ENCODE measurements around the gene LOXL4. TPM values are rescaled to one million over a fixed set of nuclear protein-coding genes. Genes with fewer than 3 reads are reported as not detected.

LOXL4 gene
- total RNA-seq, 8 experiments from 2014 or later: 0.52 to 176 (median 1.9) TPM

GRCh38 chr10:98224996-98225395 is 43.0 kb downstream of the LOXL4 start:
- 63 to 100% (median 100%) methylated on average over 1 of the region's 1 CpG; no CpG with 5 or more reads in 1 of the 10 experiments for WGBS, 10 experiments
- in situ Hi-C loops (cut with MboI; ENCODE audit: low pct_unique_long_range_greater_than_20kb in 2 of 9, low sequenced_read_pairs in 9 of 9, unreplicated experiment in 9 of 9): loop anchor here in 1 of 9 experiments (25.0 kb wide), 2 partner anchors 87 to 162 kb away; no protein-coding TSS in a partner anchor
- no peak for ATAC-seq (replicated peaks in 6 of 8)
- Histone ChIP-seq H3K4me3 (no peak overlapping the region), H3K27ac (no peak overlapping the region), H3K4me1 (replicated peaks in 1 of 2) (no peaks in the 10 kb centered on the region)

- in situ Hi-C loops (cut with MboI; ENCODE audit: low pct_unique_long_range_greater_than_20kb in 2 of 9, low sequenced_read_pairs in 9 of 9, unreplicated experiment in 9 of 9): loop anchor here in 1 of 9 experiments (25.0 kb wide), 1 partner anchor 88 kb away; no protein-coding TSS in a partner anchor
- Histone ChIP-seq H3K4me1 (replicated peaks in 1 of 2) (no peaks in the 10 kb centered on the region), H3K27ac (no peak overlapping the region), H3K4me3 (no peak overlapping the region)
- ATAC-seq (replicated peaks in 6 of 8): no peak
- WGBS, 10 experiments: 17 to 100% (median 82%) methylated on average over 1 to 2 of the region's 2 CpGs
These were observed 43.5 kb downstream of the LOXL4 start for GRCh38 chr10:98224509-98224908.

- H3K4me3 ChIP-seq: no peak overlapping the region
- WGBS, 10 experiments: 100% methylated on average over 1 to 2 of the region's 6 CpGs; no CpG with 5 or more reads in 5 of the 10 experiments
- no peaks in the 10 kb centered on the region for H3K4me1 ChIP-seq (replicated peaks in 1 of 2)
- ATAC-seq (replicated peaks in 6 of 8): no peak
- in situ Hi-C loops (cut with MboI; ENCODE audit: low pct_unique_long_range_greater_than_20kb in 2 of 9, low sequenced_read_pairs in 9 of 9, unreplicated experiment in 9 of 9): loop anchor here in 1 of 9 experiments (25.0 kb wide), 1 partner anchor 88 kb away; no protein-coding TSS in a partner anchor
- no peak overlapping the region for H3K27ac ChIP-seq
These were observed 44.1 kb downstream of the LOXL4 start for GRCh38 chr10:98223874-98224273.

GRCh38 chr10:98217801-98218200 is 50.2 kb downstream of the LOXL4 start:
- no peak overlapping the region for H3K27ac ChIP-seq
- H3K4me1 ChIP-seq (replicated peaks in 1 of 2): peaks cover 2 to 5% of the 10 kb centered on the region in 2 donors
- 80 to 100% (median 100%) methylated on average over 1 of the region's 1 CpG; no CpG with 5 or more reads in 2 of the 10 experiments for WGBS, 10 experiments
- H3K4me3 ChIP-seq: no peak overlapping the region
- in situ Hi-C loops (cut with MboI; ENCODE audit: low pct_unique_long_range_greater_than_20kb in 2 of 9, low sequenced_read_pairs in 9 of 9, unreplicated experiment in 9 of 9): loop anchor here in 1 of 9 experiments (25.0 kb wide), 1 partner anchor 94 kb away; no protein-coding TSS in a partner anchor
- no peak for ATAC-seq (replicated peaks in 6 of 8)

GRCh38 chr10:98215373-98215772 is 52.6 kb downstream of the LOXL4 start:
- ATAC-seq (replicated peaks in 6 of 8): no peak
- Histone ChIP-seq H3K27ac (no peak overlapping the region), H3K4me1 (replicated peaks in 1 of 2) (peaks cover 2 to 5% of the 10 kb centered on the region in 2 donors), H3K4me3 (no peak overlapping the region)
- in situ Hi-C loops (cut with MboI; ENCODE audit: low pct_unique_long_range_greater_than_20kb in 2 of 9, low sequenced_read_pairs in 9 of 9, unreplicated experiment in 9 of 9): loop anchor here in 1 of 9 experiments (25.0 kb wide), 1 partner anchor 97 kb away; no protein-coding TSS in a partner anchor
- WGBS, 10 experiments: 60 to 100% (median 100%) methylated on average over 1 to 2 of the region's 2 CpGs

- WGBS, 10 experiments: 86 to 100% (median 100%) methylated on average over 1 of the region's 1 CpG; no CpG with 5 or more reads in 2 of the 10 experiments
- in situ Hi-C loops (cut with MboI; ENCODE audit: low pct_unique_long_range_greater_than_20kb in 2 of 9, low sequenced_read_pairs in 9 of 9, unreplicated experiment in 9 of 9): loop anchor here in 1 of 9 experiments (25.0 kb wide), 1 partner anchor 99 kb away; no protein-coding TSS in a partner anchor
- no peak overlapping the region for H3K4me3 ChIP-seq
- no peak overlapping the region for H3K27ac ChIP-seq
- H3K4me1 ChIP-seq (replicated peaks in 1 of 2): peaks cover 2 to 5% of the 10 kb centered on the region in 2 donors
- ATAC-seq (replicated peaks in 6 of 8): no peak
These were observed 54.3 kb downstream of the LOXL4 start for GRCh38 chr10:98213740-98214139.

GRCh38 chr10:98212196-98212595 is 55.8 kb downstream of the LOXL4 start:
- in situ Hi-C loops (cut with MboI; ENCODE audit: low pct_unique_long_range_greater_than_20kb in 2 of 9, low sequenced_read_pairs in 9 of 9, unreplicated experiment in 9 of 9): loop anchor here in 1 of 9 experiments (25.0 kb wide), 1 partner anchor 100 kb away; no protein-coding TSS in a partner anchor
- ATAC-seq (replicated peaks in 6 of 8): no peak
- WGBS, 10 experiments: 0 to 100% (median 100%) methylated on average over 1 of the region's 1 CpG; no CpG with 5 or more reads in 4 of the 10 experiments

GRCh38 chr10:98209441-98209840 is 58.6 kb downstream of the LOXL4 start:
- H3K4me1 ChIP-seq (replicated peaks in 1 of 2): peaks cover 2 to 5% of the 10 kb centered on the region in 2 donors
- H3K4me3 ChIP-seq: no peak overlapping the region
- 94 to 100% (median 100%) methylated on average over 1 to 4 of the region's 4 CpGs; no CpG with 5 or more reads in 3 of the 10 experiments for WGBS, 10 experiments
- in situ Hi-C loops (cut with MboI; ENCODE audit: low pct_unique_long_range_greater_than_20kb in 2 of 9, low sequenced_read_pairs in 9 of 9, unreplicated experiment in 9 of 9): loop anchor here in 1 of 9 experiments (25.0 kb wide), 1 partner anchor 103 kb away; no protein-coding TSS in a partner anchor
- H3K27ac ChIP-seq: no peak overlapping the region
- no peak for ATAC-seq (replicated peaks in 6 of 8)

More at GRCh38 chr10:98212196-98212595, 55.8 kb downstream of the LOXL4 start:
- H3K27ac ChIP-seq: no peak overlapping the region
- H3K4me3 ChIP-seq: no peak overlapping the region
- peaks cover 2 to 5% of the 10 kb centered on the region in 2 donors for H3K4me1 ChIP-seq (replicated peaks in 1 of 2)

GRCh38 chr10:98208925-98209324 is 59.1 kb downstream of the LOXL4 start:
- WGBS, 10 experiments: 94 to 100% (median 100%) methylated on average over 1 to 2 of the region's 2 CpGs; no CpG with 5 or more reads in 1 of the 10 experiments
- ATAC-seq (replicated peaks in 6 of 8): no peak

GRCh38 chr10:98205351-98205750 is 62.6 kb downstream of the LOXL4 start:
- 90 to 100% (median 94%) methylated on average over 1 to 2 of the region's 2 CpGs; no CpG with 5 or more reads in 1 of the 10 experiments for WGBS, 10 experiments
- Histone ChIP-seq H3K4me1 (replicated peaks in 1 of 2) (no peaks in the 10 kb centered on the region), H3K27ac (no peak overlapping the region), H3K4me3 (no peak overlapping the region)
- in situ Hi-C loops (cut with MboI; ENCODE audit: low pct_unique_long_range_greater_than_20kb in 2 of 9, low sequenced_read_pairs in 9 of 9, unreplicated experiment in 9 of 9): loop anchor here in 1 of 9 experiments (25.0 kb wide), 1 partner anchor 107 kb away; no protein-coding TSS in a partner anchor
- no peak for ATAC-seq (replicated peaks in 6 of 8)

More at GRCh38 chr10:98208925-98209324, 59.1 kb downstream of the LOXL4 start:
- no peak overlapping the region for H3K4me3 ChIP-seq
- H3K4me1 ChIP-seq (replicated peaks in 1 of 2): peaks cover under 1 to 5% of the 10 kb centered on the region in 2 donors
- no peak overlapping the region for H3K27ac ChIP-seq
- in situ Hi-C loops (cut with MboI; ENCODE audit: low pct_unique_long_range_greater_than_20kb in 2 of 9, low sequenced_read_pairs in 9 of 9, unreplicated experiment in 9 of 9): loop anchor here in 1 of 9 experiments (25.0 kb wide), 1 partner anchor 103 kb away; no protein-coding TSS in a partner anchor

- in situ Hi-C loops (cut with MboI; ENCODE audit: low pct_unique_long_range_greater_than_20kb in 2 of 9, low sequenced_read_pairs in 9 of 9, unreplicated experiment in 9 of 9): loop anchor here in 1 of 9 experiments (25.0 kb wide), 1 partner anchor 110 kb away; no protein-coding TSS in a partner anchor
- no peak overlapping the region for H3K27ac ChIP-seq
- H3K4me3 ChIP-seq: no peak overlapping the region
- 70 to 100% (median 100%) methylated on average over 1 to 7 of the region's 8 CpGs; no CpG with 5 or more reads in 5 of the 10 experiments for WGBS, 10 experiments
- H3K4me1 ChIP-seq (replicated peaks in 1 of 2): no peaks in the 10 kb centered on the region
- no peak for ATAC-seq (replicated peaks in 6 of 8)
These were observed 65.6 kb downstream of the LOXL4 start for GRCh38 chr10:98202378-98202777.

GRCh38 chr10:98201760-98202159 is 66.2 kb downstream of the LOXL4 start:
- Histone ChIP-seq H3K4me1 (replicated peaks in 1 of 2) (no peaks in the 10 kb centered on the region), H3K27ac (no peak overlapping the region), H3K4me3 (no peak overlapping the region)
- in situ Hi-C loops (cut with MboI; ENCODE audit: low pct_unique_long_range_greater_than_20kb in 2 of 9, low sequenced_read_pairs in 9 of 9, unreplicated experiment in 9 of 9): loop anchor here in 1 of 9 experiments (25.0 kb wide), 1 partner anchor 111 kb away; no protein-coding TSS in a partner anchor
- 50 to 97% (median 90%) methylated on average over 1 to 5 of the region's 5 CpGs; no CpG with 5 or more reads in 3 of the 10 experiments for WGBS, 10 experiments
- ATAC-seq (replicated peaks in 6 of 8): no peak

Data from motor neuron (in vitro differentiated cells).